GM08714 (cell line): ENCODE data around the gene ELANE.
"Not testable (repeated sequence)": the region's sequence is repeated elsewhere in the genome, so short reads cannot be mapped to it uniquely, and the experiment has no call there.

Experiments used
- H3K4me3 ChIP-seq: fragments of 200-500 bp; sonication (Bioruptor generic); 2 replicates; pipeline ENCODE4 v1.5.1; 2014; ENCODE audit warnings: mild to moderate bottlenecking, low read length, inconsistent platforms
- ZNF274 ChIP-seq: IDR thresholded peaks from 2 replicates; pipeline ENCODE4 v1.6.1; 2012; ENCODE audit warnings: mild to moderate bottlenecking, low read depth, low read length

ELANE gene

DNA sequence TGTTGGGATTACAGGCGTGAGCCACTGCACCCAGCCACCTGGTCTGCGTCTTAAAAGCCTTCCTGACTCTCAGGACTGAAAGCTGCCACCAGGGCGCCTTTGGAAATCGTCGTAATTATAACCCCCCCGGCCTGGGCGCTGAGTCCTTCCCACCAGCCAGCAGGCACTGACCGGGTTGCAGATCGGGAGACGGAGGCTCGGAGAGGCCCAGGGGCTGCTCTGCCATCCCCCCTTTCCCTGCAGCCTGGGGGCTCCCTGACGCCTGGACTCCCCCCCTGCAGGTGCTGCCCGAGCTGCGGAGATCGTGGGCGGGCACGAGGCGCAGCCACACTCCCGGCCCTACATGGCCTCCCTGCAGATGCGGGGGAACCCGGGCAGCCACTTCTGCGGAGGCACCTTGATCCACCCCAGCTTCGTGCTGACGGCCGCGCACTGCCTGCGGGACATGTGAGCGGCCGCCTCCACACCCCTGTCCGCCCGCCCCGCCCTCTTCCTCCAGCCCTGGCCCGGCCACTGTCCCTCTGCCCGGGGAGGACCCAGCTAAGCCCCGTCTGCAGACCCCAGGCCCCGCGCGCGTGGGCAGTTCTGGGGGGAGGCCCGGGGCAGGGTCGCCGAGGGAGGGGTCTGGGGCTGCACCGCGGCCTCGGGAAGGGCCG lies 8.8 kb upstream of the ELANE start:
- no peak overlapping the region for H3K4me3 ChIP-seq

GRCh38 chr19:843836-844545 lies 8.1 kb upstream of the ELANE start:
- no peak overlapping the region for H3K4me3 ChIP-seq
- TF ChIP-seq ZNF274 = no peak

More for the DNA sequence above, 8.8 kb upstream of the ELANE start:
- TF ChIP-seq ZNF274 = no peak

DNA sequence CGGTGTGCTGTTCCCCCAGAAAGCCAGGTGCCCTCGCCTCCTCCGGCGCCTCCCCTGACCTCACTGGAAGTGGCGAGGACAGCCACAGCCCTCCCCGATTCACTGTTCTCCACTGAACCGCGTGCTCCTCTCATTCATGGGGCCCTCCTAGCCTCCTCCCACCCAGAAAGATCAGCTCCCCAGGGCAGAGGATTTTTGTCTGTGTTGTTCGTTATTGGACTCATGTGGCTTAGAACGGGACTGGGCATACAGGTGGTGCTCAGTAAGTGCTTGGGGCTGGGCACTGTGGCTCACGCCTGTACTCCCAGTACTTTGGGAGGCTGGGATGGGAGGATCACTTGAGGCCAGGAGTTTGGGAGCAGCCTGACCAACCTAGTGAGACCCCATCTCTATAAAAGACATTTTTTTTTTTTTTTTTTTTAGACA lies 7.5 kb upstream of the ELANE start:
- TF ChIP-seq ZNF274 = no peak
- H3K4me3 ChIP-seq = no peak overlapping the region

- no peak for TF ChIP-seq ZNF274
- H3K4me3 ChIP-seq = no peak overlapping the region
Measured at GRCh38 chr19:845707-846521, 6.2 kb upstream of the ELANE start.

GRCh38 chr19:848386-848921 lies 3.6 kb upstream of the ELANE start:
- H3K4me3 ChIP-seq = no peak overlapping the region
- TF ChIP-seq ZNF274 = no peak

GRCh38 chr19:849195-849594 lies 2.9 kb upstream of the ELANE start:
- H3K4me3 ChIP-seq = not testable (repeated sequence)

DNA sequence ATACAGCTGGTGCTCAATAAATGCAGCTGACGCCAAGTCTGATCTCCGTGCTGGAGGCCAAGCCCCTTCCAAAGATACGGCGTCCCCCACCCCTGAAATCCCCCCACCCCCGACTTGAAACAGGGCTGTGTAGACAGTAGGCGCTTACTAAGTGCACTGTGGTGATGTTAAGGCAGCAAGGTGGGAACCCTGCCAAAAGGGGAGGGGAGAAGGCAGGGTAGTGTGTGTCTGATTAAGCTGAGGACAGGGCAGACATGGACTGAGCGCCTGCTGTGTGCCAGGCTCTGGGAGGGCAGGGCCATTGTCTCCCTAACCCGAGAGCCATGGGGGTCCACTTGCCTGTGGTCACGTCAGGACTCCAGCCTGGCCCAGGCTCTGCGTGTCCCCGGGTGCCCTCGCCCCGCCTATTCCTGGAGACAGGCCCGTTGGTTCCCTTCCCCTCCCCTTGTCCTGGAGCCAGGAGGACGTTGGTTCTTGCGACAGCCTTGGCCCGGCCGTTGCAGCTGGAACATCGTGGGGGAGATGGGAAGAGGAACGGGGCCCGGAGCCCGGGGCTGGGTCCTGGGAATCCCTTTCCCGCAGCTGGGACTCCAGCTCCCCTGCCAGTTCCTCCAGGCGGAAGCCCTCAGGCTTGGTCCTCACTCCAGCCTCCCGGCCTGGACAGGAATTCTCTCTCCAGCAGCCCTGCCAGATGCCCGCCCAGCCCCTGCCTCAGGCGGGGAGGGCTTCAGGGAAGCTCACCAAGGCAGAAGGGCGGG lies 1.7 kb upstream of the ELANE start:
- no peak for TF ChIP-seq ZNF274
- H3K4me3 ChIP-seq = no peak overlapping the region

DNA sequence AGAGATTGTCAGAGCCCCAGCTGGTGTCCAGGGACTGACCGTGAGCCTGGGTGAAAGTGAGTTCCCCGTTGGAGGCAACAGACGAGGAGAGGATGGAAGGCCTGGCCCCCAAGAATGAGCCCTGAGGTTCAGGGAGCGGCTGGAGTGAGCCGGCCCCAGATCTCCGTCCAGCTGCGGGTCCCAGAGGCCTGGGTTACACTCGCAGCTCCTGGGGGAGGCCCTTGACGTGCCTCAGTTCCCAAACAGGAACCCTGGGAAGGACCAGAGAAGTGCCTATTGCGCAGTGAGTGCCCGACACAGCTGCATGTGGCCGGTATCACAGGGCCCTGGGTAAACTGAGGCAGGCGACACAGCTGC lies 1.1 kb upstream of the ELANE start:
- H3K4me3 ChIP-seq = no peak overlapping the region
- no peak for TF ChIP-seq ZNF274

DNA sequence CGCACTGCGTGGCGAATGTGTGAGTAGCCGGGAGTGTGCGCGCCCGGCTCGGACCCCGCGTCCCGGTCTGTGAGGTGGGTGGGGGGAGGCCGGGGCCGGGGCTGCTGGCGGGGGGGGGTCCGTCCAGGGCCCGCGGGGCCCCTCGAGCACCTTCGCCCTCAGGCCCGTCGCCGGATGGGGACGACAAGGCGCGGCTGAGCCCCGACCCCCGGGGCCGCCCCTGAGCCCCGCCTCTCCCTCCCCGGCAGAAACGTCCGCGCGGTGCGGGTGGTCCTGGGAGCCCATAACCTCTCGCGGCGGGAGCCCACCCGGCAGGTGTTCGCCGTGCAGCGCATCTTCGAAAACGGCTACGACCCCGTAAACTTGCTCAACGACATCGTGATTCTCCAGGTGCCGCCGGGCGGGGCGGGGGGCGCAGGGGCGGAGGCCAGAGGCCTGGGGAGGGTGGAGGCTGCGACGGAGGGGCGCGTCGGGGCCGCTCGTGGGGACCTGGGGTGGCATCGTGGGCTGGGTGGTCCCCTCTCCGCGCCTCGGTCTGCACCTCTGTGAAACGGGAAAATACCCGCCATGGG lies 997 bp downstream of the ELANE start:
- TF ChIP-seq ZNF274 = no peak
- H3K4me3 ChIP-seq = no peak overlapping the region

DNA sequence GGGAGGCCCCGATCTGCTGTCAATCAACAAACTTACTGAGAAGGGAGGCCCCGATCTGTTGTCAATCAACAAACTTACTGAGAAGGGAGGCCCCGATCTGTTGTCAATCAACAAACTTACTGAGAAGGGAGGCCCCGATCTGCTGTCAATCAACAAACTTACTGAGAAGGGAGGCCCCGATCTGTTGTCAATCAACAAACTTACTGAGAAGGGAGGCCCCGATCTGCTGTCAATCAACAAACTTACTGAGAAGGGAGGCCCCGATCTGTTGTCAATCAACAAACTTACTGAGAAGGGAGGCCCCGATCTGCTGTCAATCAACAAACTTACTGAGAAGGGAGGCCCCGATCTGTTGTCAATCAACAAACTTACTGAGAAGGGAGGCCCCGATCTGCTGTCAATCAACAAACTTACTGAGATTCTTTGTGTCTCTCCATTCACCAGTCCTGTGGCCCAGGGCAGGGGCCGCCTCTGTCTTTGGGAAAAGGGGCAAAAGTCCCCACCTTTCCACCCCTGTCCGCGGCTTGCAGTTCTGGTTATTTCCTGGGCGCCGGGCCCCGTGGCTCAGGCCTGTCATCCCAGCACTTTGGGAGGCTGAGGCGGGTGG lies 1.6 kb downstream of the ELANE start:
- H3K4me3 ChIP-seq = not testable (repeated sequence)

DNA sequence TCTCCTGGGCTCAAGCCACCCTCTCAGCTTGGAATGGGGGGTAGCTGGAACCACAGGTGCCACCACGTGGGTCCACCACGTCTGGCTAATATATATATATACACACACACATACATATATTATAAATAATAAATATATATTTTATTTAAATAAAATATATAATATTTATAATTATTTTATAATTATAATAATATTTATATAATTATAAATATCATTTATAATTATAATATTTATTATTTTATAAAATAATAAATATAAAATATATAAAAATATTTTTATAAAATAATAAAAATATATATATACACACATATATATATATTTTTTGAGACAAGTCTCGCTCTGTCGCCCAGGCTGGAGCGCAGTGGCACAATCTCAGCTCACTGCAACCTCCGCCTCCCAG lies 2.4 kb downstream of the ELANE start:
- no peak for TF ChIP-seq ZNF274
- no peak overlapping the region for H3K4me3 ChIP-seq

GRCh38 chr19:855142-855541 lies 3.0 kb downstream of the ELANE start:
- no peak overlapping the region for H3K4me3 ChIP-seq
- TF ChIP-seq ZNF274 = no peak

DNA sequence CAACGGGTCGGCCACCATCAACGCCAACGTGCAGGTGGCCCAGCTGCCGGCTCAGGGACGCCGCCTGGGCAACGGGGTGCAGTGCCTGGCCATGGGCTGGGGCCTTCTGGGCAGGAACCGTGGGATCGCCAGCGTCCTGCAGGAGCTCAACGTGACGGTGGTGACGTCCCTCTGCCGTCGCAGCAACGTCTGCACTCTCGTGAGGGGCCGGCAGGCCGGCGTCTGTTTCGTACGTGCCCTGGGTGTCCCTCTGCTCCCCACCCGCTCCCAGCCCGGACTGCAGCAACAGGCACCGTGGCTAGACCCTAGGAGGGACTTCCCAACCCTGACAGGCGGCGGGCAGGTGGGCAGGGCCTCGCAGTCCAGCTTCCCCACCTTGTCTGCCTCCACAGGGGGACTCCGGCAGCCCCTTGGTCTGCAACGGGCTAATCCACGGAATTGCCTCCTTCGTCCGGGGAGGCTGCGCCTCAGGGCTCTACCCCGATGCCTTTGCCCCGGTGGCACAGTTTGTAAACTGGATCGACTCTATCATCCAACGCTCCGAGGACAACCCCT lies 3.5 kb downstream of the ELANE start:
- H3K4me3 ChIP-seq = no peak overlapping the region
- no peak for TF ChIP-seq ZNF274
